Measurements from ENCODE around the gene PALLD.

Gene PALLD

DNA sequence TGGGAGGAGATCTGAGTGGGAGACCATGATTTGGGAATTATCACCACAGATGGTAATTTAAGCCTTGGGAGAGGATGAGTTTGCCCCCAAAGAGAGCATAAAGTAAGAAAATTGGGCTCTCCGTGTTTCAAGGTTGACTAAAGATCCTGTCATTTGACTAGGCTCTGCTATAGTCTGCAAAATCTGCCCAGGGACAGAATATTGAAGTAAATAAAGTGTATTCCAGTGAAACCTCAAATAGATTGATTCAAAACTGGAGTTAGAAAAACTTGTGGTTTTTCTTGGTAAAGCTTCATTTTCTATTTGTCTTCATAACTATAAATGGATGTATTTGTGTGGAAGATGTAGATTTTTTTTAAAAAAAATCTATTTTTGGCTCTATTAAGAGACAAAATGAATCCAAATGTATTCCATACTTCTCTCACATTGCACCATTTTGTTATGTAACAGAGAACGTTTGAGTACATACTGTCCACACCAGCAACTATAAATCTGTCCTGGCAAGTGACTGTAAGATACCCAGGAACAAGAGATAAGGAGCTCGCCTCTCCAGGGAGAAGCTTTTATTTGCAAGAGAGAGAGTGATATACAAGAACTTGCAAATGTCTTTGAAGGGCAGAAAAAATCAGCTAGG, 343.0 kb downstream of the PALLD start:
- DNase-seq: no peak

DNA sequence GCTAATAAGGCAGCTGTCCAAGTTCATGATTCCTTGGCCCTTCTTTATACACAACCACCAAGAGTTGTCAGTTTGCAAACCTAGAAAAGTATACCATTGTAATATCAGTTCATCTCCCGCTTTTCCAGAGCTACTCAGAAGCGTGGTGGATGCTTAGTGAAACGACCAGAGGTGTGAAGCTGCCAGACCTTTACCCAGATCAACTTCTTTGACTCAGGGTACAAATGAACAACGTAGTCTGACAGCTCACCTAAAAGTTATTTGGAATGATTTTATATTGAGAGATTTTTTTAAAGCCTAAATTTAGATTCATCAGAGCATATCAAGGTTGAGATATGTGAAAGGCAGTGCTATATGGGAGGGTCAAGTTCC, 343.5 kb downstream of the PALLD start:
- DNase-seq: no peak

DNA sequence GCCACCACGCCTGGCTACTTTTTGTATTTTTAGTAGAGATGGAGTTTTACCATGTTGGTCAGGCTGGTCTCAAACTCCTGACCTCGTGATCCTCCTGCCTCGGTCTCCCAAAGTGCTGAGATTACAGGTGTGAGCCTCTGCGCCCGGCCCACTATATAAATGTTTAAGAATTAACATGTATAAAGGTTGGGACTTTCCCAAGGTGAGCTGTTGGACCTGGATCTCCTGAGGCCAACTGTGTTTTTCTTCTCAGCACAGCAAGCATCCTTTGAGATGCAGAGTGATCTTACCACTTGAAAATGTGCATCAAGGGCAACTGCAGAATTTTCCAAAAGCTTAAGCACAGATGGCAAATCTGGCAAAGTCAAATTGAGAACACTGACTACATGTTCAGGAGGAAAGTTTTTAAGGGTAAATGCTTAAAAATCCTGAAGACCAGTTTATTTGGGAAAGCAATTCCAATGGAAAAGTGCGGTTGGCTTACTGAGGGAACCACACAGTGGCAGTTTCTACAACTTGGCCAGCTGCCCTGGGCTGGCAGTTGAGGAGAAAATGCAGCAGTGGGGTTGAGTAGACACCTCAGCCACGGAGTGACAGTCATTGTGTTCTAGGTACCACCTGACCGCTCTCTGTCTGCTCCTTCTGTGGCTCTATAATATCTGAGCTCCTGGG, 344.3 kb downstream of the PALLD start:
- no peak for DNase-seq

DNA sequence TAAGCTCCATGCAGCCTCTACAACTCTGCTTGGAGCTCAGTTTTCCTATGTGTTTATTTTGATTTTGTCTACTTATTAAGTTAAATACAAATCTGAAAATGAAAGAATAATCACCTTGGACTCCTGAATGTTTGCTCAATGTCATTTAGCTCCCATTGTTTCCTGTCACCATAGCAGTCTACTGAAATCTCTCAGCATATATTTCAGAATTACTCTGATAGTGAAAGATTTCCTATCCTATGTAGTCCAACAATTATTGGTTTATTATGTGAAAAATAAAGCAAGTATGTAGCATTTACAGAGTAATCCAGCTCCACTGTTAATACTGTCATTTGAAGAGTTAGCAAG, 344.8 kb downstream of the PALLD start:
- no peak for DNase-seq

DNA sequence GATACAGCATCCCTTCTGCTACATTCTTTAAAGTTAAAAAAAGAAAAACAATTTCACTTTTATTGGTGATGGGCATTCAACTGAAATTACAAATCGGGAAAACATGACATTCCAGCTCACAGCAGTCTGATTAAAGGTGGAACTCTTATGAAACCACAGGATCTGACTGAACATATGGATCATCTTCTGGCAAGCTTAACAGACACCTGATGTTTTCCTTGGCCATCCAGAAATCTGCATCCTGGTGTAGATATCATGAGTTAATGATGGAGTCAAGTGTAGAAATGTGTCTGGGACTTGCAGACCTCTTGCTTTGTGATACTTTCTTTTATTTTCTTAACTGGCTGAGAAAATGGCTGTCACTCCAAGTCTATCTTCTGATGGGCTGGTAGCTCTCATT, 345.3 kb downstream of the PALLD start:
- no peak for DNase-seq

DNA sequence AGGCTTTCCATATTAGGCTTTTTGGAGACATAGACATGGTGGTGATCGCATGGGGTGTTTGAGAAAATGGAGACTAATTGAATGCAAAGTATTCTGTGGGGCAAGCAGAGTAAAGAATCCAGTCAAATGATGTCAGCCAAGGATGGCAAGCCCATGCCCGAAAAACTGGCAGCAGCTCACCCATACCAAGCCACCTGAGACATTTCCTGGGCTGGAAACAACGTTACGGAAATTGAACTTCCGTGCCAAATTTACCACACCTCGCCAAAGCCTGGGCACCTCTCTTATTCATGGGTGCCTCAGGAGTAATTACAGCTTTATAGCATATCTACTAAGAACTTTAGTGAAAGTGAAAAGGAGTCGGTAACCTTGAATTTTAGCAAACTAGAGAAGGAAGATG, 346.8 kb downstream of the PALLD start:
- no peak for DNase-seq

DNA sequence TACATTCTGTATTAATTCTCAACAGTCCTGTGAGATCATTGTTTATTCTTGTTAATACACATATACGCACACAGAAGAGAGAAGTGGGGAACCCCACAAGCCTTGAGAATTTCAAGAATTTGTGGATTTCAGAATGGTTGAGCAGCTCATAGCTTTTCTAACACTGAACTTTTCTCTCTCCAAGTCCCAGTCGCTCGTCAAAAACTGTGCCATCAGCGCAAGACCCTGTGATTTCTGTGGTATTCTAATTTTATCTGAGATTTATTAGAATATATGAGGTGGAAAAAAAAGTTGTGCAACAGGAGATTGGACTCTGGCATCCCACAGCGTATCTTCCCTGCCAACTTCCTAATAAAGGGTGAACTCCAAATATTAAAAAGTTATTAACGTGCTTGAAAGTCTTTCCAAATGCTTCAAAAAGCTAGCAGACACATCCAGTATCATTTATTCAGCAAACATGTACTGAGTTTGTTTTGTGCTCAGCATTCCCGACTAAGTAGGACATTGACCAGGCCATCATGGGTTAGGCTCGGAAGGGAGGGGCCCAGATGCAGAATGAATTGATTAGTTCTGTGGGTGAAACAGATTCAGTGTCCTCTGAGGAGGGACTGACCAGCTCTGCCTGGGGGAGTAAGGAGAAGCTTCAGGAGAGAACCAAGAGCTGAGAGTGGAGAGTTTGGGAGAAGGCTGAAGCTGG, 347.6 kb downstream of the PALLD start:
- no peak for DNase-seq

DNA sequence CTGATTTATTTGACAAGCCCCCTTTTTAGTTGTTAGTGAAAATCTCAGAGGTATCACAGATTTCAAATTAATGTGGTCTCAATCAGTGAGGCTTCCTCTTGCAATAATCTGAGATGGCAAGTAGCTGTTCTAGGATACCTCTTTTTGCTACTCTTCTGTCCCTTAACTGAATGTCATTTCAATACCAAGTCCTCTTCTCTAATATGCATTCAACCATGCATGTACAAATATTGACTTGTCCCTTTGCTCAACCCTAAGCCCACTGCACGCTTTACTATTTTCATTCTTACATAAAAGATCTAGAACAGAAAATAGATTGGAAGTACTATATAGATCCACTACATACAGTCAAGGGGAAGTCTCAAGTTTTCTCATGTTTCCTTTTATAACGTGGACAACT, 349.0 kb downstream of the PALLD start:
- no peak for DNase-seq

DNA sequence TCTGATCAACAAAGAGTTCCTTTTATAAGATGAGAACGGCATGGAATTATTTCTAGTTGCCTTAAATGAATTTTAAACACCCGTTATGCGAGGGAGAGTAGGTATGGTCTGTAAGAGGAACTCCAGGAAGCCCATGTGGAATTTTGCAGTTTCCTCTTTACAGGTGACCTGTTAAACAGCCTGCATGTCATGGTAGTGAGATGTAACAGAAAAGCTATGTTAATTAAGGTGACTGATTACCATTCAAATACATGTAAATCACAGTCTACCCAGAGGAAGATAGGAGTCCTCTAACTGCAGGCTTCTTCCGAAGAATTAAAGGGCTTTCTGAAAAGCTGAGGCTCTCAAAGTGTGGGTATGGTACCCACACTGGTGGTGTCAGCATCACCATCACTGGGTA, 349.6 kb downstream of the PALLD start:
- no peak for DNase-seq

DNA sequence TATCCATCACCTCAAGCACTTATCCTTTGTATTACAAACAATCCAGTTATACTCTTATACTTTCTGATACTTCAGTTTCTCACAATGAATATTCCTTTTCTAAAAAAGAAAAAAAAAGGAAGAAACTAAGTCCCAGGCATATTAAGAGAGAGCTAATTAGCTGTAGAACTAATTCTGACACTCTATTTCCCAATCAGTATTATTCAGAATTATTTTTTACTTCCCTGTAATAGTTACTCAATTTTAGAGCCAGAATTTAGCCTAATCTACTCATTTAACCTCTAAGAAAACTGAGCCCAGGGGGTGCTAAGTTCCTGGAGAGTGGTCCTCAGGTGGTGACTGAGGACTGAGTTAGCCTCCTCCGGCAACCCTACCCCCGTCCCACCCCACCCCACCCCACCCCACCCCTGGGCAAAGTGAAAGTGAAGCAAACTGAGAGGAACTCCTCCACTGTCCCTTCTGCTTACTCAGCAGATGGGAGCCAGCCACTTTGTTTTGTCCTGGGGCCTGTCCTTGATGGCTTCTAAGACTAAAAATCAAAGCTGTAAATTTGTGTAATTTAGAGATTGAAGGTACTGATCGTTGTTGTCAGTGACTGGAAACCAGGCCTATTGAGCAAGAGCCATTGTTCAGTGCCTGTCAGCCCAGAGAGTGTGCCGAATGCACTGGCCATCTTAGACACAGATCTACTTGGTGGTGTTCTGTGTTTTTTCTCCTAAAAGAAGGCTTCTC, 351.1 kb downstream of the PALLD start:
- DNase-seq: no peak

DNA sequence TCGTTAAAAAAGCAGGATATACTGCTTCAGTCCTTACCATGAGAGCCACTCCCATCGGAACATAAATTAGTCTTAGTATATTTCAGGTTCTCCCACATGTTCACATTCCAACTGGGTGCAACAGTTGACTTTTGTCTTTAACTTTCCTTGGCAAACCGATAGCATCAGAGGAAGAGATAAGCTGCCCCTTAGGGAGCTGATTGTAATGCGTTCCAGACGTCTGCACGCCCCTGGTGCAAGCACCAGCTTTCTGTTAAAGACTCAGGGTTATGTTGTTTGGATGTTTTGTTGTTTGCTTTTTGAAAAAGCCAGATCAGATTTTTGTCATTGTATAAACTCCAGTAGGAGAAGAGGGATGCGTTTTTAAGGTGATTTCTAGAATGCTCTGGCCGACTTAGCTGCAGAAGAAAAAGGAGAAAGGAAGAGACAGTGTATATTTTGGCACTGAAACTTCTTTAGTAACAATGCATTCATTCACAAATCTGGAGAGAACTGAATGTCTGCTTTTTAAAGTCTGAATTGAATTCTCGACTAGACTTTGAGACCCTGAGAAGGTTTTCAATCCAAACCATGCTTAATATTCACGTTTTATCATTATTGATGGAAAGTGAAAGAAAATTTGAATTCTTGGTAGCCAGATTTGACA, 352.3 kb downstream of the PALLD start:
- DNase-seq: no peak

DNA sequence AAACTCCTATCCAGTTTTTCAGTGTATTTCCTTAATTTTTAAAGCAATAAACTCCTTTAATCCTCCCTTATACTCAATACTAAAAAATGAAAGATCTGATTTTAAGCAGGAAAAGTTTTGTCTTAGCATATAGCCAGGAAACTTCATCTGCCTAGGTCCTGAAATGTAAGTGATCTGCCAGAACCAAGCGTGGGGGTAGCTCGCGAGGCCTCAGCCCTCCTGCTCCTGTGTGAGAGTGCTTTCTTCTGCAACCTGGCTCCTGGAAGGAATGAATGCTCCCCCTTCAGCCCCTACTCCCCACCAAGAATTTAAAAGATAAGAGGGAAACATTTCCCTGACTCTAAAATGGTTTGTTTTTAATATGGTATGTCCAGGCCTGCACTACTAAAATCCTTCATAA, 353.1 kb downstream of the PALLD start:
- no peak for DNase-seq

DNA sequence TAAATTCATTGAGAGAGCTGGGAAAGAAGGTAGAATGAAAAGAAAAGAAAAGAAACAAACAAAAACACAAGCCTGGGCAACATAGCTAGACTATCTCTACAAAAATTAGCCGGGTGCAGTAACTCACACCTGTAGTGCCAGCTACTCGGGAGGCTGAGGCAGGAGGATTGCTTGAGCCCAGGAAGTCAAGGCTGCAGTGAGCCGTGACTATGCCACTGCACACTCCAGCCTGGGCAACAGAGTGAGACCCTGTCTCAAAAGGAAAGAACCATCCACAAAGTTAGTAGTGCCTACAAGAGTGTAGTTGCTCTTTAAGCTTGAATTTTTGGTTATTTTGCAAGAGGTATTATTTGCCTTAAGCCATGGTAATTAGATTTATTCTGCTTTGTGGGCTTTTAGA, 355.5 kb downstream of the PALLD start:
- DNase-seq: no peak

DNA sequence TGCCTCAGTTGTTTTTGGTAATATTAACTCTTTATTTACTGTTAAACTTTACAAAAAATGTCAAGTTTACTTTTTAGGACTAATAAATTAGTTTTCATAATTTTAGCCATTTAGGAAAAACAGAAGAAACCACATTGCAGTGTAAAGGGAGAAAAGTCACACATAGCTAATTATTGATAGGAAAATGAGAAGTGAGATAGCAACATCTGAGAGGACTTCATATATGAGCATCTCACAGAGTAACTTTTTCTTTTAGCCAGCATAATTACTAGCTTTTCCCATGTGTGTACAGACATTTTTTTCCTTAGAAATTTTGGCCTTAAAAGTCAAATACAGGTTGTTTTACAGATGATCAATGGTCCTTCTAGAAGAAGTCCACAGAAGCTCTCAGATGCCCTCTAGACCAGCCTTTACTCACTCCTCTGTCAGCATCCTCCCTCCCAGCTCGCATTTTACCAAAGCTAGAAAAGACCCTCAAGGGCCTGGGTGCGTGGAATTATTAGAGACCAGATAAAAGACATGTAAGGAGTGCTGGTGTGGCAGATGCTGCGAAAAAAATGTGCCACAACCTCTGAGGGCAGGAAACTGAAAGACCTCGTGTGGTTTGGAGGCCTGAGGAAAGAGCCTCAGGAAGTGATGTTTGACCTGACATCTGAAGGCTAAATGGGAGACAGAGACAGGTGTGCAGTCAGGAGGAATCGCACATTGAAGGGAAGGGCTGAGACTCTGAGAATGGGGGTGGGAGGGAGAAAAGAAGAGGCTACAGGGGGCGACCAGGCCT, 356.3 kb downstream of the PALLD start:
- no peak for DNase-seq

DNA sequence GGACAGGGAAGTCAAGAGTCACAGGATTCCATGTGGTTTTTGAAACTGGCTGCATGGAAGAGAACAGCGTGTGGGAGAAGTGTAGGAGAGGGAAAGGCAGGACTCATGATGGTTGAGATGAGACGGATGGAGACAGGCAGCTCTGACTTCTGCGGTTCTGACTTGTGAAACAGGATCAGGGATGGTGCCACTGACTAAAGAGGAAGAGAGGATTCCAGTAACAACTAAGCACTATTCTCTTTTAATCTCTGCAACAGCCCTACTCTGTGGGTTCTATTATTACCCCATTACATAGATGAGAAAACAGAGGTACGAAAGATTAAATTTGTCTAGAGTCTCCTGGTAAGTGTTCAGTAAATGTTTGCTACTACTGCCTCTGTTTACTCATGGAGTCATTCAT, 356.9 kb downstream of the PALLD start:
- DNase-seq: no peak

DNA sequence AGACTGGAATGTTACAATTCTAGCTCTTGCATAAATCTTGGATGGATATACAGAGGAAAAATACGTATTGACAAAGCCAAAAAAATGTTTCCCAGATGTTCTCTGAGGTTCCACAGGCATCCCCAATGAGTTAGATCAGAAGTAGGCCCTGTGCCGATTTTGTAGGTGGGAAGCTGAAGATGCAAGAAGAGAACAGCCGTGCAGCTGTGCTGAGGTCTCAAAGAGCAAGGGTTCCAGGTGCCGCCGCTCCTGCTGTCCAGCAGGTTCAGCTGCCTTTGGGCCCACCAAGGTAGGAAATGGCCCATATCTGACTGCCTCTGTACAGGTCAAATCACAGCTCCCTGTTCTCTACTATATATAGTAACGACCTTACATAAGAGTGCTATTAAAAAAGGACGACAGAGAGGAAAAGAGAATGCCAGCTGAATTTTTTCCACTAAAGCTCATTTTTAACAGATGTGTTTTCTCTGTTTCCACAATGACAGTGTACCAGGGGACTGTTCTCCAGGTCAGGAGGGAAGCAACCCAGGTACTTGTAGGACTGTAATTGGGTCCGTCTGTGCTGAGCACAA, 357.6 kb downstream of the PALLD start:
- no peak for DNase-seq

DNA sequence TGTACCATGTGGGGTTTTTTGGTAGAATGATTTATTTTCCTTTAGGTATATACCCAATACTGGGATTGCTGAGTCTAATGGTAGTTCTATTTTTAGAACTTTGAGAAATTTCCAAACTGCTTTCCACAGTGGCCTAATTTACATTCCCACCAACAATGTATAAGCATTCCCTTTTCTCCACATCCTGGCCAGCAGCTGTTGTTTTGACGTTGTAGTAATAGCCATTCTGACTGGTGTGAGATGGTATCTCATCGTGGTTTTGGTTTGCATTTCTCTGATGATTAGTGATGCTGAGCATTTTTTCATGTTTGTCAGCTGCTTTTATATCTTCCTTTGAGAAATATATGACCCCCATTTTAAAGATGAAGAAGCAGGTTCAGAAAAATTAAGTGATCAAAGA, 359.5 kb downstream of the PALLD start:
- DNase-seq: no peak

DNA sequence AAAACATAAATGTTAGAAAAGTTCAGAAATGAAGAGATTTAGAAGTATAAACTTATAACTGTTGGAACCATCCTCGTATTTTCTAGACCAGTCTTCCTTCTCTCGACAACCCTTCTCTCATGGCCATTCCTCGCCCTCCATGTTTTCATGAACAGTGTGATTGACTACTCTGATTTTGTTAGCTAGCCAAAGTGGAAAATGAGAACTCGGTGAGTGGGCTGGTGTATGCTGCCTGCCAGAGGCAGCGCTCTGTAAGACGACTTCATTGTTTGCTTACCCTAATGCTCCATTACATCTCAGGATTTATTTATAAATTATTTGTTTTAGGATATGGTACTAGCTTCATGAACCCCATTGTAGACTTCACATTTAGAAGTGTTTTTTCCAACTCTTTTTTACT, 360.2 kb downstream of the PALLD start:
- DNase-seq: no peak

DNA sequence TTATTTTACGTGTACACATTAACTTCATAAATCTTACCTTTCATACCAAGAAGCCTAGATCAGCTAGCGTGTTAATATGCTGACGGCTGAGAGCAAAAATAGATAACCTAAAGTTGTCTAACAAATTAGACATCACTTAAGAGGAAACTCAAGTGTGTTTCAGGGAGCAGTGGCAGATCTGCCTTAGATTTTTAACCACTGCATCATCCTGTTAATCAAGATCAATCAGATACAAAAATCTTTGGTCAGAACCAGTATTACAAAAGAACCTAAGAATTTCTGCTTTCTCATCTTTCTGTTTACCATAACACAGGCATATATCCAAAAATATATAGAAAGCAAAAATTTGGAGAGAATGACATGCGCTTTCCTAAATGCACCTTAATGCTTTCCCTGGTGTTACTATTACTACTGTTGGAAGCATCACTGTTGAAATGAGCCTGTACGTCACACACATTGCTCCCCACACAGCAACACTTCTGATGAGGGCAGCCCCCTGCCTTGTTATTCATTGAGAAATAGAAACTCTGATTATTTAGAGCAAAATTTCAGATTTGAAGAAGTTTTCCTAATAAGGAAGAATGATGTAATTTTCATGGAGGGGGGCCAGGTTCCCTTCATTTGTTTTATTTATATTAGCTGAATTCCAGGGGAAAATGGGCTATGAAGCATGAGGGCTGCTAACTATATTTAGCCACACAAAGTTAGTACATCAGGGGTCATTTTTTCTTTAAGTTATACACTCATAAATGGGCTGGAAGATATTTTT, 360.9 kb downstream of the PALLD start:
- no peak for DNase-seq

DNA sequence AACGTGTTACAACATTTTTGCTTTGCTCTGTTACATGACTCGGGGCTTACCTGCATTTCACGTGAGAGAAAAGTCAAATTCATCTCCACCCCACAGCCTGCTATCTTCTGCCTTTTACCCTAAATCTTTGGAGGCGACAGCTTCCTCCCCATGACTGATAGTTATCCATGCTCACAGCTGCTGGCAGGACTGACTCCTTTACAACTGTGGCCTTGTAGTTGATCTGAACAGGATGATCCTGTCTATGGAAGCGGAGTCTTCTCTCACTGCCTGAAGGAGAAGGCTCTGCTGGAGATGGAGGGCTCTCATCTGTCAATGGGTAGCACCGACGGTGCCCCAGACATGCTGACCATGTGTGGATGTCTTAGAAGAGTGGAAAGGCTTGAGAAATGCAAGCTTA, 362.2 kb downstream of the PALLD start:
- no peak for DNase-seq

DNA sequence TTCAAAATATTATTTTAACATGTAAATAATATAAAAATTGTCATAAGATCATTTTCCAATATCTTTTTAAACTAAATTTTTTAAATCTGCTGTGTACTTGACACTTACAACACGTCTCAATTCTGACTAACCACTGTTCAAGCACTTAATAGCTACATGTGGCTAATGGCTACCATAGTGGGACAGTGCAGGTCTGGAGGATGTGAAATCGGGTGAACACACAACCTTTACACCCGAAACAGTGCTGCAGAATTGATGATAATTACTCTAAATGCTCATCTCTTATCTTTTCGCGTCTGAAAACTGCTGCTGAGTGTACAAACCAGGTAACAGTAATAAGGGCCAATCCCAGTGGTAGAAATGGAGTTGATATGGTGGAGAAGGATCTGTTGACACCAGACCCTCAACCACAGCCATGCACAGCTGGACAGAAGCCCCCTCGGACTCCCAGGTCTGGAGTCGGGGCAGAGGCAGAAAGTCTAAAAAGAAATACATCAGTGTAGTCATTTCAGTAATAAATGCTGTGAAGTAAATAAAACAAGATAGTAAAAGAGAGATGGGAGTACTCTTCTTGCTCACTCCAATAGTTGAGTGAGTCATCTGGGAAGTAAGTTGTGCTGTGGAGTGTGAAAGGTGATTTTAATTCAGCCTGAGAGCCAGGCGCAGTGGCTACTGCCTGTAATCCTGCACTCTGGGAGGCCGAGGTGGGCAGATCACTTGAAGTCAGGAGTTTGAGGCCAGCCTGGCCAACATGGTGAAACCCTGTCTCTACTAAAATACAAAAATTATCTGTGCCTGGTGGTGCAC, 363.2 kb downstream of the PALLD start:
- DNase-seq: no peak

Measured in stimulated activated CD4-positive, alpha-beta T cell treated with anti-CD3 and anti-CD28 coated beads, Interleukin-1b, Interleukin-23, amount 100 ng/mL, for 48 hours (primary cell).